GM21526 (cell line): Measurements from ENCODE around the gene CA10.

Experiments
- ATAC-seq: cut with Tn5 transposase; IDR thresholded peaks from one replicate; pipeline ENCODE4 v1.9.1; 2021; ENCODE audit warnings: moderate library complexity; ENCODE audit not compliant: unreplicated experiment, low FRiP score

Gene CA10

DNA sequence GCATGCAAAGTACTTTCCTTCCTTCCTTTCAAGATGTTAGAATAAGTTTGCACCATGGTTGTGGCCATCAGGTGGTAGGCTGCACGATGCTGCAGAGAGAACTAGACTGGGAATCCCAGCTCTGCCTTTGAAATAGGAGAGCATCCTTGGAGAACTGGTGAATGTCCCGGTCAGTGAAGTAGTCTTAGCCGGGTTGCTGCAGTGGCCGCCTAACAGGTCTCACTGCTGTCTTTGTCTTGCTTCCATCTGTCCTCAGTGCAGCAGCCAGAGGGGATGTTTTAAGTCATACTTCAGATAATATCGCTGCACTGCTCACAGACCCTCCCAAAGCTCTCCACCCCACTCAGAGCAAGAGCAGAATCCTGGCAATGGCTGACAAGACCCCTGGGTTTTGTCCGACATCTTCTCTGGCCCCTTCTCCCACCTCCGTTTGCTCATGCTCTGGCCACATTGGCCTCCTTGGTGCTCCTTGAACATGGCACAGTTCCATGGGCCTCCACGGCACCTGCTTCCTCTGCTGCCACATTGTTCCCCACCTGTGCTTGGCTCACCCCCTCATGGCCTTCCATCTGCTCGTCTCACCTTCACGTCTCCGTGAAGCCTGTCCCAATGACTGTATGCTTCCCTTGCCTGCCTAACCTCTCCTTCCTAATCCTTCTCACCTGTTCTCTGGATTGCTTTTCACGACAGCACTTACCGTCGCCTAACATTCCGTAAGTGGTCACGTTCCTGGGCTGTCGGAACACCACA, 458.3 kb downstream of the CA10 start:
- no peak for ATAC-seq

- no peak for ATAC-seq
Observed at GRCh38 chr17:51699303-51699702, 459.2 kb downstream of the CA10 start.

GRCh38 chr17:51692917-51693316, 465.6 kb downstream of the CA10 start:
- ATAC-seq = no peak

DNA sequence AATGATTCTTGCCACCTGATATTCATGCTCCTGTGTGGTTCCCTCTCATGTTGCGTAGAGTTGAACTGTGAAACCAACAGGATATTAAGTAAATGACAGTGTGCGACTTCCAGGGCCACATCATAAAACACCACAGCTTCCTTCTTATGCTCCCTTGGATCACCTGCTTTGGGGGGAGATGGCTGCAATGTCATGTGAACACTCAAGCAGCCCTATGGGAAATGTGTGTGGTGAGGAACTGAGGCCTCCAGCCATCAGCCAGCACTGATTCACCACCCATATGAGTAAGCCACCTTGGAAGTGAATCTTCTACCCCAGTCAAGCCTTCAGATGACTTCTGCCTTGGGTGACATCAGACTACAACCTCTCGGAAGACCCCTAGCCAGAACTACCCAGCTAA, 470.6 kb downstream of the CA10 start:
- ATAC-seq = no peak

- no peak for ATAC-seq
Observed at GRCh38 chr17:51685287-51685909, 473.1 kb downstream of the CA10 start.

DNA sequence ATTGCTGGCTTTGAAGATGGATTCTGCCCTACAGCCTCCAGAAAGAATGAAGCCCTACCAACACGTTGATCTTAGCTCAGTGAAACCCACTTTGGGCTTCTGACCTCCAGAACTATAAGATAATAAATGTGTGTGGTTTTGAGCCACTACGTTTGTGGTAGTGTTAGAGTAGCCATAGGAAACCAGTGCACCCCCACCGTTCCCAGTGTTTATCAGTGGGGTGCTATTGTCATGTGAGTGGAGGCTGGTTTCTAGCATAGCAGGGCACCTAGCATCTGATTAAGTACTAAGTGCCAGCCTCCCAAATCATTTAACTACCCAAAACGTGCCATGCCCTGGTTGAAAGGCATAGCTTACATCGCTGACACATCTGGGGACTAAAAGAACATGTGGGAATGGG, 474.3 kb downstream of the CA10 start:
- no peak for ATAC-seq

DNA sequence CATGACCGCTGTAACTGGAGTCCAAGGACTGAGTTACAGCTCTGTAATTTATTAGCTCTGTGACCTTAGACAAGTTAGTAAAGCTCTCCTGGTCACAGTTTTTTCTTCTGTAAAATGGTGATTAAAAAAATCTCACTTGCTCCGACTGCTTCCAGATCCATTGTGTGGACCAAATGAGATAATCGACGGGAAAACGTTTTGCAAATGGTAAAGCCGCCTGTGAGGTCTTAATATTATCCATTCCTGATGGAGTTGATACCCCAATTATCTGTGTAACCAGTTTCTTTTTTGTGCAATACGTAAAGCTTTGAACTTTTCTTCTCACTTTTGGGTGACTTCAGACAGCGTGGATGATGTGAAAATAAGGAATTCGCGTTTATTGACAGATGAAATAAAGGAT, 475.2 kb downstream of the CA10 start:
- ATAC-seq = no peak

DNA sequence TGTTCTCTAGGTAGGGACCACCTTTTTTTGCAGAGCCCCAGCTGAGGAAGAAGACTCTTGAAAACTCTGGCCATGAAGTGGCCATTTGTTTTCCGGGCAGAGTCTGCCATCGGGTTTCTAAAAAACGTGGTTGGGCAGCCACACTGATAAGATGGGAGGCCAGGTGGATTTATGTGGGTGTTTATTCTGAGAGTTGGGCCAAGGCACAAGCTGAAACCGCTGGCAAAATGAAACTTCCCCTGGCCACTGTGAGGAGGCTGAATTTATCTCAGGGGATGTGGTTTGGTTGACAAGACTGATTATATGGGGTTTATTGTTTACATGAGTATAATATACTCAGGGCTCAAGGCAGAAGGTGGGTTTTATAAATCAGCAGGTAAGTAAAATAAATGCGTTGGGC, 476.4 kb downstream of the CA10 start:
- no peak for ATAC-seq

DNA sequence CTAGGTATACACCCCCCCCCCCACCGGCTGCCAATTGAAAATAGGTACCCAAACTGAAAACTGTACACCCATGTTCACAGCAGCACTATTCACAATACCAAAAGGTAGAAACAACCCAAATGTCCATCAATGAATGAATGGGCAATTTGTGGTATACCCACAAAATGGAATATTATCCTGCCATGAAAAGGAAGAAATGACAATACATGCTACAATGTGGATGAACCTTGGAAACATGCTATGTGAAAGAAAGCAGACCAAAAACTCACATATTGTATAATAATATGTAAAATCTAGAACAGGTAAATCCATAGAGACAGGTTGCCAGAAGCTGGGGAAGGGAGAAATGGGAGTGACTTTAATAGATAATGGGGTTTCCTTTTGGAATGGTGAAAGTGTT, 480.6 kb downstream of the CA10 start:
- no peak for ATAC-seq

DNA sequence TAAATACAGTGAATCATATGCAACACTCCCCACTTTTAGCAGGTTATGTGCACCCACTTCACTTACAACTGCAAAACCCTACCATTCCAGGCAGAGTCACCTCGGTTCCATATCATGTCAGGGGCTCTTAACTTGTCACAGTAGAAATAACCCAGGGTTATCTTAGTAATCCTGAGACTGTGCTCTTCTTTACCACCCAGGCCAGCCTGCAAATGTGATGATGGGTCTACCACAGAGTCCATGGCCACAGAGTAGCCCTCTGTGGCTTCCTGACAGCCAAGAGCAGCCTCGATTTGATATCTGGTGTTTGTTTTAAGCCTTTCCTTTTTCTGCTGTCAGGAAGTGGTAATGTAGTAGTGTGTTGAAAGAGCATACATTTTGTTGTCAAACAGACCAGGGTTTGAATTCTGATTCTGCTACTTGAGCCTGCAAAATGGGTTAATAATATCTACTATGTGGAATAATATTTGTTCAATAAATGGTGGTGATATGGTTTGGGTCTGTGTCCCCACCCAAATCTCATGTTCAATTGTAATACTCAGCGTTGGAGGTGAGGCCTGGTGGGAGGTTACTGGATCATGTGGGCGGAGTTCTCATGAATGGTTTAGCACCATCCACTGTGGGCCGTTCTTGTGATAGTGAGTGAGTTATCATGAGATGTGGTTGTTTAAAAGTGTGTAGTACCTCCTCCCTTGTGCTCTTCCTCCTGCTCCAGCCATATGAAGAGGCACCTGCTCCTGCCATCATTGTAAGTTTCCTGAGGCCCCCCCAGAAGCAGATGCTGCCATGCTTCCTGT, 481.6 kb downstream of the CA10 start:
- no peak for ATAC-seq

DNA sequence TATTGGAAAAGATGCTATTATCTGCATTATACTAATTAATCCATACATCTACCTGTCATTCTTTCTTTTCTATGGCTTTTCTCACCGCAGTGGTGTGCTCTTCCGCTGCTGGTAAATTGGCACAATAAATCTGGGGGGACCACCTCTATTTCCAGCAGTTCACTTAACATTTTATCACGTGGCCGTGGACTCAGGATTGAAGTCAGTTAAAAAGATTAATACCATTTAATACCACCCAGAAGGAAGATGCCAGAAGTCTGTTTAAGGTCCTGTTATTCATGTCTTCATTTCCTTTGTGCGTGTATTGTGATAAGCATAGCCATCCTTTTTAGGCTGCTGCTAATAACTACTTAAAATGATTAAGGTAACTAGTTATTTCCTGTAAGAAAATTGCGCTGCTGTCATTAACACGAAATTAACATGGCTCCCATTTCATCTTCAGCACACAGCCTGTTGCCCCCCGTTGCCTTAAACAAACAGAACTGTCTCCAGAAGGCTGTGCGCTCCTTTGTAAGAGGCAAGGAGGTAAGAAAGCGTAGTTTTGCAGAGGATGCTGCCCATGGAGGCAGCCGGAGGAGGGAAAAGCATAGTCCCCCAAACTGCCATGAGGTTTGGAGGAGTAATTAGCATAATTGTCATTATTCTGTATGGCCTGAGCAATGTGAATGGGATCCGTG, 483.8 kb downstream of the CA10 start:
- ATAC-seq = no peak

DNA sequence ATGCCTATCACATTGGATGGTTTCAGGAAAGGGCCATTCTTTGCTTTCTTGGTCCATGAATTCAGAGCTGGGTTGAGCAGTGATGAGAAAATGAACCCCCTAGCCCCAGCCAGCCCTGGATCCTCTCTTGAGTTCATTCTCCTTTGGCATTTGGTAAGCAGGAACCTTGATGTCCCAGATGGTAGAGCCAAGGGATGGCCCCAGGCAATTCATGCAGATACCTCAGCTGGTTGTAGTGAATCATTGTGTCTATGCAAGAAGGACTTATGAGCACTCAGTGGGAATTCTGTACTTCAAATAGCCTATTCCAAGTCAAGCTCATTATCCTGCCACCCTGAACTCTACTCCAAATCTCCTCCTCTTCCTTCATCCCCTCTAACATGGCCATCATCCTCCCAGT, 485.4 kb downstream of the CA10 start:
- no peak for ATAC-seq

GRCh38 chr17:51672065-51672464, 486.4 kb downstream of the CA10 start:
- ATAC-seq = no peak

GRCh38 chr17:51670899-51671298, 487.6 kb downstream of the CA10 start:
- ATAC-seq = no peak

GRCh38 chr17:51668963-51669246, 489.6 kb downstream of the CA10 start:
- no peak for ATAC-seq

DNA sequence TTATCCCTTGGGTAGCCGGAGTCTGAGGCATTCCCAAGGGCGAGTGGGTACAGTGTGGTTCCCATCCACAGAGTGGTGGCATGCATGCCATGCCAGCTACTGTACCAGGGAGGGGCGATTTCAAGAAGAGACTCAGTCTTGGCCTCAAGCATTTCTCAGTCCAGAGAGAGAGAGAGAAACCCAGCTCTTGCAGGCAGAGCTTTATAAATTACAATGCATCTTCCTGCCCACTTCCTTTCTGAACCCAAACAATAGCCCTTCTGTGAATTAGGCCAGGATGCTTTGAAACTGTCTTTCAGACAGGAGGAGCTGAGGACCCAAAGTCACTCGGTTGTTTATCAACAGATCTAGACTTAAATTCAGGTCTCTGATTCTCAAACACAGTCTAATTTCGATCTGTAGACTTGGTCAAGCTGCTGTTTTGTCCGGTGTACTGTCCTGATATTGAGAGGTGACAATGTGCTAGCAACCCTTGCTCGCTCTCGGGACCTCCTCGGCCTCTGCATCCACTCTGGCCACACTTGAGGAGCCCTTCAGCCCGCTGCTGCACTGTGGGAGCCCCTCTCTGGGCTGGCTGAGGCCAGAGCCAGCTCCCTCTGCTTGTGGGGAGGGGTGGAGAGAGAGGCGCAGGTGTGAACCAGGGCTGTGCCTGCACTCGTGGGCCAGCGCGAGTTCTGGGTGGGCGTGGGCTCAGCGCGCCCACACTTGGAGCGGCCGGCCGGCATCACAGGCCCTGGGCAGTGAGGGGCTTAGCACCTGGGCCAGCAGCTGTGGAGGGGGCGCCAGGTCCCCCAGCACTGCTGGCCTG, 490.2 kb downstream of the CA10 start:
- no peak for ATAC-seq

DNA sequence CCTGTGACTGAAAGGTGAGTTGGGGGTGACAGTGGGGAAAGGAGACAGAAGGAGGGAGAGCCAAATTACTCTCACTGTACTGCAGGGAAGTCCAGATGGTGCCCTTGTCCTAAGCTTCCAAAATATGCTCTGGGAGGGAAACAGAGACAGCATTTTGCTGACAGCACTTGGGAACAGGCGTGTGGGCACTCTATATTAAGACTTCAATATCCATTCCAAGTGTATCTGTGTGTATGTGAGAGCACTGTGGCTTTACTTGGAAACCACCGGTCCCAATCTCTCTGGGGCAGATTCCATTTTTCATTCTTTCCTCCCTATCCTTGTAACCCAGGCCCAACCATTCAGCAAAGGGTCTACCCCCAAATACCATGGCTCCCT, 490.8 kb downstream of the CA10 start:
- no peak for ATAC-seq

DNA sequence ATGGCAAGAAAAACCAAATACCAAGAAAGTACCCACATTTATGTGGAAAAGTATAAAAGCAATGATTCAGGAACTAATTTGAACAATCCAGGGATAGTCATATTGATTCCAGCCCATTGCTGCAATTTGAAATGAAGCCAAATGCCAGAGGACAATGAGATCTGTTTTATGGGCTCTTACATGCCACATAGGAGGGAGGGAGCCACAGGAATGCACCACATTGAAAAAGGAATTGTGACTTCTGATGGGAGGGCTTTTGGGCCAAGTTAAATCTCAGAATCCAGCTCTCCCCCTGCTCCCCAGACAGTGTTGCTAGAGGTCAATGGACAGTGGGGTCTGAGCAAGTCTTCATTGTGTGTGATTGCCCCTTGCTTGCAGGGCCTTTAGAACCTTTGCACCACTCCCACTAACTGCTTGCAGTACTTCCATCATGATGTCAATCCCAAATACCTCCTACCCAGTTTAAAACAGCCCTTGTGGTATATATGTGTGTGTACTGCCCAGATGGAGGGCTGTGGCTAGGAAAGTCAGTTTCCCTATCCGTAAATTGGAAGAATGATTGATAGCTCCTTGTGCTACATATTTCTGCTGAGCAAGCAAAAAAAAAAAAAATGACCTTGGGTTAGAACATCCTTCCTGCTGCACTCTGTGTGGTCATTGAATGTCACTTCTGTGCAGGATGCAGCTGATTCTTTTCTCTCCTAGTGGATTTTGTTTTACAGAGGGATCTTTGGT, 491.4 kb downstream of the CA10 start:
- no peak for ATAC-seq

DNA sequence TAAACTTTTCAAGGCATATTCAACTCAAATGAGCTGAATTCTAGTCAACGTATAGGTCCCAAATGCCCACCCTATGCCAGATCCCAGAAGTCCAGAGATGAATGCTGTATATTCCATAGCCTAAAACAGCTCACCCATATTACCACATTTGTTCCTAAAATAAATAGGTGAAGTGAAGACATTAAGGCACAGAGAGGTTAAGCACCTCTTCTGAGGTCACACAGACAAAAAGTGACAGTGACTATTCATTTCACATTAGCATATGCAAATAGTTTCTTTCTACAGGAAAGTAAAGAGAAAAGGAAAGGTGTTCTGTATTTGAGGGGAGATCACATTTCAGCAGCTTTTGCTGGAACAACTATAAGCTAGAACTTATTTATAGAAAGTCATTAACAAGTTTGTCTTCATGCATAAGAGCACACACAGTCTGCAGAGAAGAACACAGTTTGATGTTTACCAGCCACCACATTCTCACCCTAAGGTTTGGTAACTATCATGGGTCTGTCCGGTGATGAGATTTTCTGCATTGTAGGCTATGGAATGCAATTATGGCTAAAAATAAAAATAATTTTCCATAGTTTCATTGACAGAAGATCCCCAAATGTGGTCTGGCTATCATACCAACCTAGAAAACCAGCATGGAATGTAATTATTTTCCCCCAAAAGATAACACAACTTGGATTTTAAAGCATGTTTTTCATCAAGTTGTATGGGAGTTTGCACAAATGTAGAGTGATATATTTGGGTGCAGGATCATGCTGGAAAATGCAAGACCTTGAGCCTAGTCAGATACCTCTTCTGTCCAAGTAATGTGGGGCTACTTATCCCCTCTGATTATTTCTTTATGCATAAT, 496.1 kb downstream of the CA10 start:
- no peak for ATAC-seq
